Osteocyte (in vitro differentiated cells): ENCODE data around the gene DNAJB5. TPM values are rescaled to one million over a fixed set of nuclear protein-coding genes. Genes with fewer than 3 reads are reported as not detected.

Experiments used
- DNase-seq: peaks from one replicate; pipeline ENCODE4 v3.0.0; 2021; ENCODE audit warnings: mixed read lengths; ENCODE audit not compliant: unreplicated experiment; ENCODE audit errors: extremely low spot score
- H3K27ac Mint-ChIP-seq: one replicate; pipeline ENCODE4 v1.8.0; 2021; ENCODE audit warnings: mild to moderate bottlenecking, mixed read lengths; ENCODE audit not compliant: unreplicated experiment
- H3K27me3 Mint-ChIP-seq: one replicate; pipeline ENCODE4 v1.8.0; 2021; ENCODE audit warnings: mixed read lengths; ENCODE audit not compliant: unreplicated experiment
- H3K36me3 Mint-ChIP-seq: one replicate; pipeline ENCODE4 v1.8.0; 2021; ENCODE audit warnings: mixed read lengths; ENCODE audit not compliant: unreplicated experiment
- H3K4me1 Mint-ChIP-seq: one replicate; pipeline ENCODE4 v1.8.0; 2021; ENCODE audit warnings: mixed read lengths; ENCODE audit not compliant: unreplicated experiment
- H3K4me3 Mint-ChIP-seq: one replicate; pipeline ENCODE4 v1.8.0; 2021; ENCODE audit warnings: mild to moderate bottlenecking, moderate library complexity, mixed read lengths; ENCODE audit not compliant: unreplicated experiment
- H3K9me3 Mint-ChIP-seq: one replicate; pipeline ENCODE4 v1.8.0; 2021; ENCODE audit warnings: mixed read lengths; ENCODE audit not compliant: unreplicated experiment
- total RNA-seq: library from RNA; stranded (reverse); gene quantifications from 2 replicates; pipeline ENCODE4 v1.2.1, GENCODE V29; 2021
- TF ChIP-seq, protein P1 (sequence below): fragments of 200-600 bp; sonication (generic); IDR thresholded peaks from 2 replicates; pipeline ENCODE4 v1.5.0; 2021; ENCODE audit warnings: antibody characterized with exemption, mild to moderate bottlenecking, moderate library complexity

Gene DNAJB5
- total RNA-seq, 1 donor from 2014 or later = 6.8 TPM

DNA sequence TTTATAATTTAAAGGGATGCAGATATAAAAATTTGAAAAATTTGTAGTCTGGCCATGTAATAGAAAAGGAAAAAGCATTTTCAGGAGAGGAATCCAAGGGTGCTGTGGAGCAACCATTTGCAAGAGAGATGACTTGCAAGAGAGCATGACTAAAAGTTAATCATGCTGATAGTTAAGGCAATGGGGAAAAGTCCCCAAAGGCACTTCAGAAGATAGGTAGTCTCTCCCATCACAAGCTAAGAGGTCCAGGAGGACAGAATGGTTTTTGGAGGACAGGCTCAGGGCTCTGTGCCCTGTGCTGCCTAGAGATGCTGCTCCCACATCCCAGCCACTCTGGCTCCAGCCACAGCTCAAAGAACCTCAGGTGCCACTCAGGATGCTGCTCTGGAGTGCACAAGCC lies 38.8 kb downstream of the DNAJB5 start:
- DNase-seq = no peak
- Mint-ChIP-seq H3K27ac (no peak overlapping the region), H3K27me3 (no peaks in the 10 kb centered on the region), H3K9me3 (no peaks in the 10 kb centered on the region), H3K36me3 (peaks cover 23% of the 10 kb centered on the region), H3K4me3 (no peak overlapping the region), H3K4me1 (peaks cover 3% of the 10 kb centered on the region)
- TF ChIP-seq, protein P1, sequence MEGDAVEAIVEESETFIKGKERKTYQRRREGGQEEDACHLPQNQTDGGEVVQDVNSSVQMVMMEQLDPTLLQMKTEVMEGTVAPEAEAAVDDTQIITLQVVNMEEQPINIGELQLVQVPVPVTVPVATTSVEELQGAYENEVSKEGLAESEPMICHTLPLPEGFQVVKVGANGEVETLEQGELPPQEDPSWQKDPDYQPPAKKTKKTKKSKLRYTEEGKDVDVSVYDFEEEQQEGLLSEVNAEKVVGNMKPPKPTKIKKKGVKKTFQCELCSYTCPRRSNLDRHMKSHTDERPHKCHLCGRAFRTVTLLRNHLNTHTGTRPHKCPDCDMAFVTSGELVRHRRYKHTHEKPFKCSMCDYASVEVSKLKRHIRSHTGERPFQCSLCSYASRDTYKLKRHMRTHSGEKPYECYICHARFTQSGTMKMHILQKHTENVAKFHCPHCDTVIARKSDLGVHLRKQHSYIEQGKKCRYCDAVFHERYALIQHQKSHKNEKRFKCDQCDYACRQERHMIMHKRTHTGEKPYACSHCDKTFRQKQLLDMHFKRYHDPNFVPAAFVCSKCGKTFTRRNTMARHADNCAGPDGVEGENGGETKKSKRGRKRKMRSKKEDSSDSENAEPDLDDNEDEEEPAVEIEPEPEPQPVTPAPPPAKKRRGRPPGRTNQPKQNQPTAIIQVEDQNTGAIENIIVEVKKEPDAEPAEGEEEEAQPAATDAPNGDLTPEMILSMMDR = no peak

GRCh38 chr9:35029241-35029640 lies 39.7 kb downstream of the DNAJB5 start:
- Mint-ChIP-seq H3K27ac (no peak overlapping the region), H3K4me3 (no peak overlapping the region), H3K9me3 (no peaks in the 10 kb centered on the region), H3K4me1 (peaks cover 3% of the 10 kb centered on the region), H3K36me3 (peaks cover 21% of the 10 kb centered on the region), H3K27me3 (no peaks in the 10 kb centered on the region)
- TF ChIP-seq, protein P1 = no peak
- no peak for DNase-seq

DNA sequence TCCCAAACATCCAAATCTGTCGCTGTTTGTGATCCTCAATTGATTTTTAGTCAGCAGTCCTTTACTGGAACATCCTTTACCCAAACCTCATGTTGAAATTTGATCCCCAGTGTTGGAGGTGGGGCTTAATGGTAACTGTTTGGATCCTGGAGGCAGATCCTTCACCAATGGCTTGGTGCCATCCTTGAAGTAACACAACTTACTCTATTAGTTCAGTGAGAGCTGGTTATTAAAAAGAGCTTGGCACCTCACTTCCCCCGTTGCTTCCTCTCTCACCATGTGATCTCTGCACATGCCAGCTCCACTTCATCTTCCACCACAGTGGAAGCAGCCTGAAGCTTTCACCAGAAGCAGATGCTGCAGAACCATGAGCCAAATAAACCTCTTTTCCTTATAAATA lies 40.3 kb downstream of the DNAJB5 start:
- no peak for DNase-seq

DNA sequence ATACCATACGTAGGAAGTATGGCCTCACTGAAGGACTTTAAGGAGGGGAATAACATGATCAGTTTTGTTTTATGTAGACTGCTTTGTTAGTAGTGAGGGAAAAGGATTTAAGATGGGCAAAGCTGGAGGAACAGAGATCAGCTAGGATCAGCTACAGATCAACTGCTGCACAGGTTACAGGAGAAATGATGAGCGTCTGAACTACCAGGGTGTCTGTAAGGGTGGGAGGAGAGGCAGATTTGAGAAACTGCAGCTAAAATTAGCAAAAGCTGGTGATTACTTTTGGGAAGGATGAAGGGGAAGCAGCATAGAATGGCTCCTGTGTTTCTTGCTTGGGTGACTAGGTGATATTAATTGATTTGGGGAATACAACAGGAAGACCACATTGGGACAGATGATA lies 43.6 kb downstream of the DNAJB5 start:
- Mint-ChIP-seq H3K27me3 (no peaks in the 10 kb centered on the region), H3K9me3 (no peaks in the 10 kb centered on the region), H3K4me3 (no peak overlapping the region), H3K4me1 (no peaks in the 10 kb centered on the region), H3K27ac (no peak overlapping the region), H3K36me3 (peaks cover 21% of the 10 kb centered on the region)
- DNase-seq = no peak
- TF ChIP-seq, protein P1 = no peak

More for the DNA sequence above, 40.3 kb downstream of the DNAJB5 start:
- TF ChIP-seq, protein P1 = no peak
- Mint-ChIP-seq H3K4me3 (no peak overlapping the region), H3K9me3 (no peaks in the 10 kb centered on the region), H3K36me3 (peaks cover 17% of the 10 kb centered on the region), H3K27me3 (no peaks in the 10 kb centered on the region), H3K27ac (no peak overlapping the region), H3K4me1 (peaks cover 3% of the 10 kb centered on the region)

GRCh38 chr9:35035851-35036701 lies 46.5 kb downstream of the DNAJB5 start:
- Mint-ChIP-seq H3K4me3 (no peak overlapping the region), H3K27me3 (no peaks in the 10 kb centered on the region), H3K4me1 (no peaks in the 10 kb centered on the region), H3K9me3 (no peaks in the 10 kb centered on the region), H3K36me3 (peaks cover 19% of the 10 kb centered on the region), H3K27ac (no peak overlapping the region)
- TF ChIP-seq, protein P1 = no peak
- no peak for DNase-seq
